GM21576 (cell line): ENCODE results near the gene KIF2C.
A peak's percentile ranks its signal among the peaks of the same experiment; 100 is the strongest.
"Not testable (repeated sequence)": the region's sequence is repeated elsewhere in the genome, so short reads cannot be mapped to it uniquely, and the experiment has no call there.

Experiments
- ATAC-seq: cut with Tn5 transposase; IDR thresholded peaks from one replicate; pipeline ENCODE4 v1.9.1; 2021; ENCODE audit warnings: mild to moderate bottlenecking, moderate library complexity; ENCODE audit not compliant: unreplicated experiment

Gene KIF2C

GRCh38 chr1:44792736-44793502 lies 53.3 kb downstream of the KIF2C start:
- ATAC-seq = no peak

- not testable (repeated sequence) for ATAC-seq
These were observed 58.2 kb downstream of the KIF2C start for GRCh38 chr1:44797886-44798285.

GRCh38 chr1:44798481-44799365 lies 59.1 kb downstream of the KIF2C start:
- no peak for ATAC-seq

GRCh38 chr1:44799770-44800584 lies 60.3 kb downstream of the KIF2C start, which contains the start of gene PLK3:
TSS of gene PLK3 (plus strand) at chr1:44800377. CDS start at chr1:44800464, 87 bp downstream.
- ATAC-seq = peak; percentile 78

- no peak for ATAC-seq
These were observed 62.1 kb downstream of the KIF2C start for GRCh38 chr1:44801491-44802305.

- no peak for ATAC-seq
These were observed 62.8 kb downstream of the KIF2C start for GRCh38 chr1:44802306-44803061.

GRCh38 chr1:44803062-44803311 lies 63.4 kb downstream of the KIF2C start:
- ATAC-seq = no peak

- ATAC-seq = no peak
These were observed 63.9 kb downstream of the KIF2C start for GRCh38 chr1:44803312-44804095.

- ATAC-seq = no peak
These were observed 65.8 kb downstream of the KIF2C start for GRCh38 chr1:44805311-44806024.

GRCh38 chr1:44806025-44806703 lies 66.5 kb downstream of the KIF2C start:
- ATAC-seq = no peak

- no peak for ATAC-seq
These were observed 67.2 kb downstream of the KIF2C start, which contains the start of gene DYNLT4 for GRCh38 chr1:44806704-44807363. TSS of gene DYNLT4 (minus strand) at chr1:44807351. CDS start at chr1:44806668, 683 bp downstream.

GRCh38 chr1:44807364-44808062 lies 67.9 kb downstream of the KIF2C start:
- ATAC-seq = peak; percentile 35

GRCh38 chr1:44808063-44808937 lies 68.7 kb downstream of the KIF2C start, which contains the start of gene BTBD19:
TSS of gene BTBD19 (plus strand) at chr1:44808523. CDS start at chr1:44808821, 298 bp downstream.
- ATAC-seq = peak; percentile 30

- ATAC-seq = peak; percentile 40
These were observed 69.6 kb downstream of the KIF2C start for GRCh38 chr1:44808938-44809917.
